ENCODE measurements around the gene CNTN1. TPM values are rescaled to one million over a fixed set of nuclear protein-coding genes. Genes with fewer than 3 reads are reported as not detected.

The CNTN1 gene
- total and polyA plus RNA-seq, 10 donors, result 0.50 to 12.3 (median 5.8) TPM

- Histone ChIP-seq H3K4me1 (no peaks in the 10 kb centered on the region), H3K9me3 (no peaks in the 10 kb centered on the region), H3K36me3 (no peaks in the 10 kb centered on the region), H3K4me3 (no peak overlapping the region), H3K27me3 (replicated peaks in 1 of 7) (no peaks in the 10 kb centered on the region), H3K27ac (no peak overlapping the region)
- intact Hi-C loops (cut with DNase I; ENCODE audit: low total_unique reads), result no loop called here
- TF ChIP-seq POLR2A (IDR thresholded peaks at IDR 0.05), result no peak
- no peak for TF ChIP-seq CTCF (IDR thresholded peaks at IDR 0.05 in 8 of 11, conservative IDR thresholded peaks at IDR 0.05 in 3 of 11)
- TF ChIP-seq POLR2AphosphoS5 (IDR thresholded peaks at IDR 0.05), result no peak
- no peak for DNase-seq
These were observed 347.2 kb downstream of the CNTN1 start for GRCh38 chr12:41039461-41039860.

DNA sequence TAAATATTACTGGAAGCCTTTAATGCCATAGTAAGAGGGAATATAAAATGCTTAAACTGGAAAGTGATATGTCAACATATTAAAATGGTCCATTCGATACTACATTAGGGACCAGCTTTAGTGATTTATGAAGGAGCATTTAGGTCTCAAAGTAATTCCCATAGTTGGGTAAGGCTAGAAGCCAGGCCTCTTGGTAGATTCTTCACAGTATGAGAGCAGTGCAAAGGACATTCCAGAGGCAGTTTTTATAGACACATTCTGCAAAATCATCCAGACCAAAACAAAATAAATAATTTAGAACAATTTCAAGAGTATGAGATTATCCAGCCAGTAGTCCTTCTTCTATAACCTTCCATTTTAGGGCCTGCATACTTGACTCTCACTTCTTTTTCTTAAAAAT is 353.3 kb downstream of the CNTN1 start:
- no peaks in the 10 kb centered on the region for H3K27me3 ChIP-seq (replicated peaks in 1 of 7)
- no peaks in the 10 kb centered on the region for H3K9me3 ChIP-seq
- TF ChIP-seq POLR2A (IDR thresholded peaks at IDR 0.05) (no peak), POLR2AphosphoS5 (IDR thresholded peaks at IDR 0.05) (no peak), CTCF (IDR thresholded peaks at IDR 0.05 in 8 of 11, conservative IDR thresholded peaks at IDR 0.05 in 3 of 11) (no peak)
- H3K4me1 ChIP-seq, result no peaks in the 10 kb centered on the region
- WGBS, 5 donors, result 50 to 78% (median 74%) methylated on average over 1 of the region's 1 CpG
- no peak for DNase-seq
- intact Hi-C loops (cut with DNase I; ENCODE audit: low total_unique reads), result no loop called here
- H3K36me3 ChIP-seq, result no peaks in the 10 kb centered on the region
- H3K4me3 ChIP-seq, result no peak overlapping the region
- H3K27ac ChIP-seq, result no peak overlapping the region

DNA sequence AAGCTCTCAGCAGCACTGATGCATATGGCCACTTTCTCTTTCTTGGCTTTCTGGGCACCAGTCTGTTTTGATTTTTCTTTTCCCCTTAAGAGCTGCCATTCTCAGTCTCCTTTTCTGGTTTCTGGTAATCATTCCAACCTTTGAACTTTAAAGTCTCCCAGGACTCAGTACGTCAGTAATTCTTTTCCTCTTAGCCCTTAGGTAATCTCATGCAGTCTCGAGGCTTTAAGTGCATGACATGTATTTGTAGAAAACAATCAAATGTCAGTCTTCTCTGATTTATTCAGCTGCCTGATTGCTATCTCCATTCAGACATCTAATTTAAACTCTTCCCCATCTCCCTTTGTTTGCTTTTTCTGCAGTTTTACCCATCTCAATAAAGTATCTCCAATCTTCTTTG is 356.8 kb downstream of the CNTN1 start:
- Histone ChIP-seq H3K27me3 (replicated peaks in 1 of 7) (no peaks in the 10 kb centered on the region), H3K4me1 (no peaks in the 10 kb centered on the region), H3K36me3 (no peaks in the 10 kb centered on the region), H3K27ac (no peak overlapping the region), H3K4me3 (no peak overlapping the region), H3K9me3 (no peaks in the 10 kb centered on the region)
- intact Hi-C loops (cut with DNase I; ENCODE audit: low total_unique reads), result no loop called here
- TF ChIP-seq POLR2AphosphoS5 (IDR thresholded peaks at IDR 0.05) (no peak), POLR2A (IDR thresholded peaks at IDR 0.05) (no peak), CTCF (IDR thresholded peaks at IDR 0.05 in 8 of 11, conservative IDR thresholded peaks at IDR 0.05 in 3 of 11) (no peak)
- 60 to 73% (median 68%) methylated on average over 2 of the region's 2 CpGs for WGBS, 5 donors
- no peak for DNase-seq

DNA sequence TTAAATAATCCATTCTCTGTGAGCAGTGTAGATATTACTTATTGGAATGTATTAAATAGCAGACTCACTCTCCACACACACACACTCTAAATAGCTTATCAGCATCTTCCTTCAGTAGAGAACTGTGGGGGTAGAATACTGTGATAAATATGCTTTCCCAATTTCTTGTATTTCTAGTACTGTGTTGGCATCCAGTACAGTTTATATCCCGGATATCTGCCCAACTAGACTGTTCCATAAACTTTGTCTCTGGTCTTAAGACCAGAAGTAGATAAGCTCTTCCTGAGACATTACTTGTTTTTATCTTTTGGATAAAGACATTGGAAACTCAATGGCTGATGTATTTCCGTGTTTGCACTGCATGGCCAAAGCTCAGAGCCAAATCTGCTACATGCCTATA is 359.7 kb downstream of the CNTN1 start:
- no peak for DNase-seq
- H3K9me3 ChIP-seq, result no peaks in the 10 kb centered on the region
- intact Hi-C loops (cut with DNase I; ENCODE audit: low total_unique reads), result no loop called here
- no peaks in the 10 kb centered on the region for H3K4me1 ChIP-seq
- no peak overlapping the region for H3K27ac ChIP-seq
- H3K36me3 ChIP-seq, result no peaks in the 10 kb centered on the region
- H3K4me3 ChIP-seq, result no peak overlapping the region
- H3K27me3 ChIP-seq (replicated peaks in 1 of 7), result no peaks in the 10 kb centered on the region
- 51 to 82% (median 69%) methylated on average over 2 of the region's 2 CpGs for WGBS, 5 donors
- no peak for TF ChIP-seq POLR2AphosphoS5 (IDR thresholded peaks at IDR 0.05)
- no peak for TF ChIP-seq CTCF (IDR thresholded peaks at IDR 0.05 in 8 of 11, conservative IDR thresholded peaks at IDR 0.05 in 3 of 11)
- no peak for TF ChIP-seq POLR2A (IDR thresholded peaks at IDR 0.05)
